GM13977 (cell line): Measurements from ENCODE around the gene GALNTL6.

Source experiments
- DNase-seq: peaks from one replicate; pipeline ENCODE4 v3.0.0; 2012; ENCODE audit warnings: low spot score
- in situ Hi-C: fragments of 300-500 bp; cut with MboI; formaldehyde crosslinking; loops from one replicate; pipeline ENCODE4 v1.12.0; 2022; ENCODE audit warnings: low sequenced_read_pairs, low pct_unique_long_range_greater_than_20kb, mixed read lengths, inconsistent platforms; ENCODE audit not compliant: unreplicated experiment
- TF ChIP-seq, protein P1 (sequence below): IDR thresholded peaks from 2 replicates; pipeline ENCODE4 v1.5.1; 2012; ENCODE audit warnings: mild to moderate bottlenecking, control low read depth; ENCODE audit not compliant: insufficient read depth; ENCODE audit errors: extremely low read depth, missing control alignments

The GALNTL6 gene

DNA sequence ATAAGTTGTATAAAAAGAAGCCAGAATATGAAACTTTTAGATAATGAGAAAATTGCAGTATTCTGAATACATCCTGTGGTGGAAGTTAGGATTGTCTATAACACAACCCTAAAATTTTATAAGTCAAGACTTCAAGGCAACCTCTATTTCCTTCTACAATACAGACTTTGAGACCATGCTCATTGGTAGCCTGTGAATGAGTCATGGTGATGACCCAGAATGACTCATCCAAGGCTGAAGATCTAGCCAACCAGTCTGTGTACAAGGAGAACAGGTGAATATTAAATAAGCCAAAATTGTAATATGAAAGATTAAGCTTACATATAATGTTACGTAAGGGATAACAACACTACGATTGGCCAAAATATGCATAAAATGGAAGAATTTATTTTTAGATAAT lies 879.5 kb downstream of the GALNTL6 start:
- in situ Hi-C loops = no loop called here
- no peak for DNase-seq
- TF ChIP-seq, protein P1, sequence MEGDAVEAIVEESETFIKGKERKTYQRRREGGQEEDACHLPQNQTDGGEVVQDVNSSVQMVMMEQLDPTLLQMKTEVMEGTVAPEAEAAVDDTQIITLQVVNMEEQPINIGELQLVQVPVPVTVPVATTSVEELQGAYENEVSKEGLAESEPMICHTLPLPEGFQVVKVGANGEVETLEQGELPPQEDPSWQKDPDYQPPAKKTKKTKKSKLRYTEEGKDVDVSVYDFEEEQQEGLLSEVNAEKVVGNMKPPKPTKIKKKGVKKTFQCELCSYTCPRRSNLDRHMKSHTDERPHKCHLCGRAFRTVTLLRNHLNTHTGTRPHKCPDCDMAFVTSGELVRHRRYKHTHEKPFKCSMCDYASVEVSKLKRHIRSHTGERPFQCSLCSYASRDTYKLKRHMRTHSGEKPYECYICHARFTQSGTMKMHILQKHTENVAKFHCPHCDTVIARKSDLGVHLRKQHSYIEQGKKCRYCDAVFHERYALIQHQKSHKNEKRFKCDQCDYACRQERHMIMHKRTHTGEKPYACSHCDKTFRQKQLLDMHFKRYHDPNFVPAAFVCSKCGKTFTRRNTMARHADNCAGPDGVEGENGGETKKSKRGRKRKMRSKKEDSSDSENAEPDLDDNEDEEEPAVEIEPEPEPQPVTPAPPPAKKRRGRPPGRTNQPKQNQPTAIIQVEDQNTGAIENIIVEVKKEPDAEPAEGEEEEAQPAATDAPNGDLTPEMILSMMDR = no peak

DNA sequence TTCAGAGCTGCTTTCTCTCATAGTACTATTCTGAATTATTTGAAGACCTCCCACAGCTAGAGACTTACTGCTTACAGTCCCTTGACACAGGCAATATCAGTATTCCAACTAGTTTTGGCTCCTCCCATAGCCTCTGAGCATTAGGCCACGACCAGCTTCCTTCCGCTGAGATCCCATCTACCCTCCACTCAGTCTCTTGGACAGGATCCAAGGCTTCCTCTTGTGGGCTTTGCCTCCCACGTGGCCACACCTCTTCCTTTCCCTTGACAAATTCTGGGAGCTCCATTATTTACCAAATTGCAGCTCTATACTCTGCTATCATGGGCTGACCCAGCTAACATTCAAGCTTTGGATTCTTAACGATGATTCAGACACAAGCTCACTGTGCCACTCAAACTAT lies 885.1 kb downstream of the GALNTL6 start:
- in situ Hi-C loops = no loop called here
- TF ChIP-seq, protein P1 = no peak
- no peak for DNase-seq

DNA sequence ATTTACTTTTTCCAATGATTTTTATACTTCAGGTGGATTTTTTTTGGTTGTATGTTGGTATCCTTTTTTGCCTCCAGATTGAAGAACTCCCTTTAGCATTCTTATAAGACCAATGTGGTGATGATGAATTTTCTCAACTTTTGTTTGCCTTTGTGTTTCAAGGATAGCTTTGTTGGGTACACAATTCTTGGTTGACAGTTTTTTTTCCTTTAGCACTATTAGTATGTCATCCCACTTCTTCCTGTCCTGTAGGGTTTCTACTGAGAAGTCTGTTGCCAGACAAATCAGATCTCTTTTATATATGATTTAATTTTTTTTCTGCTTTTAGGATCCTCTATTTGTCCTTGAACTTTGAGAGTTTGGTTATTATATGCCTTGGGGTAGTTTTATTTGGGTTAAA lies 892.4 kb downstream of the GALNTL6 start:
- no peak for DNase-seq
- in situ Hi-C loops = no loop called here
- TF ChIP-seq, protein P1 = no peak

DNA sequence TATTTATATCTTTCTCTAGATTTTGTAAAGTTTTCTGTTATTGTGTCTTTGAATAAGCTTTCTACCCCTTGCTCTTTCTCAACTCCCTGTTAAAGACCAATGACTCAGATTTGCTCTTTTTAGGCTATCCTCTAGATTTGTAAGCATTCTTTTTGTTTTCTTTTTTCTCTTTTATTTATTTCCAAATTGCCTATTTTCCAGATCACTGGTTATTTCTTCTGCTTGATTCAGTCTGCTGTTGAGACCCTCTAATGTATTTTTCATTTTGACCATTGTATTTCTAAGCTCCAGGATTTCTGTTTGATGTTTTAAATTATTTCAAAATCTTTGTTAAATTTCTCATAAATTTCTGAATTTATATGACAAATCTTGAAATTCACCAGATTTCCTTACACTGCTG lies 892.8 kb downstream of the GALNTL6 start:
- in situ Hi-C loops = no loop called here
- TF ChIP-seq, protein P1 = no peak
- no peak for DNase-seq

DNA sequence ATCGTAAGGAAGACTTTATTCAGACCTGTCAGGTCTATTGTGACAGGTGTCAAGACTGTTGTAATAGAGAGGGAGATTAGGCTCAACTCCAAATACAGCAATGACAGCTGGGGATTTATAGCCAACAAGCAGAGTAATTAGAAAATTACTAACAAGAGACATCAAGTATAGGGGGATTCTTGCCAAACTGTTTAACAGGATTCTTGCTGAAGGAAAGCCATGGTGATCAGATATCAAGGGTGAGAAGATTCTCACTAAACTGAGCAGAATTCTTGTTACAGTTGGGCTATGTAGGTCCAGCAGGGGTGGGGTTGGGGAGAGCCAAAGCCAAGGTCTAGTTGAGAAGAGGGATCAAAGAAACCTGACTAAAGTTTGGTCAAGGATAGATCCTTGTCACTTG lies 894.4 kb downstream of the GALNTL6 start:
- TF ChIP-seq, protein P1 = no peak
- DNase-seq = no peak
- in situ Hi-C loops = no loop called here

DNA sequence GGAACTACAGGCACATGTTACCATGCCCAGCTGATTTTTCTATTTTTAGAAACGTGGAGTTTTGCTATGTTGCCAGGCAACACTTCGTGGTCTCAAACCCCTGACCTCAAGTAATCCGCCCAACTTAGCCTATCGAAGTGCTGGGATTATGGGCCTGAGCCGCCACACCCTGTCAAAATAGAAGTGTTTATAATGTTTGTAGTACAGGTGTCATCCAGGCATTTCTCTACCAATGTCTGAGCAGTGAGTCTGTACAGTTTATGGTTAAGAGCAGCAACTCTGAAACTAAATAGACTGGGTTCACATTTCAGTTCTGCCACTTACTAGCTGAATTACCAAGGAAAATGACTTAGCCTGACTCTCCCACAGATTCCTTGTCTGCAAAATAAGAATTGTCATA lies 895.0 kb downstream of the GALNTL6 start:
- TF ChIP-seq, protein P1 = no peak
- in situ Hi-C loops = no loop called here
- no peak for DNase-seq

DNA sequence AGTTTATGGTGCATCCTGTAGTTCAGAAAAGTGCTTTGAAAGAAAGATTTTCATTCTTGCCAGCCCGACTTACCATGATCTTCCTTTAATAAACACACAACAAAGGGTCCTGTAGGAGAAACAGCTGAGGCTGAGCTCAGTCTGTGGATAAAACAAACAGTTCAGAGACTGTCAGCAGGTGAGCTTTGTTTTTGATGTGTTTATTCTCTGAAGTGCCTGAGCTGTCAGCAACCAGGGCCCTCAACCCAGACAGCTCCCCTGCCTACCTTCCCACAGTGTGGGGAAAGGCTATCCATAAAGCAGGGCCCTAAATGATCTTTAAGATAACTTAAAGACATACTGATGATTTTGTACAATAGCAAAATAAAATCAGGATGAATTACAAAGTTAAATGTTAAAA lies 896.2 kb downstream of the GALNTL6 start:
- in situ Hi-C loops = no loop called here
- TF ChIP-seq, protein P1 = no peak
- DNase-seq = no peak
